HepG2 (cell line): ENCODE results near the gene TIAM1. TPM values are rescaled to one million over a fixed set of nuclear protein-coding genes. Genes with fewer than 3 reads are reported as not detected.

Experiments
- ATAC-seq: fragments of 200-7000 bp; cut with Tn5 transposase; 3 replicates; pipeline ENCODE4 v1.9.1; 2020; ENCODE audit warnings: mild to moderate bottlenecking, moderate library complexity
- BruUV-seq: library from RNA; stranded (reverse); fragments of 400-500 nt; replicated peaks from 2 replicates; lab custom pipeline; 2021; lab: Mats Ljungman, UMichigan
- CTCF ChIA-PET: fragments of 300-600 bp; formaldehyde crosslinking; extraction: SDS; loops from one replicate; lab custom pipeline; 2021; ENCODE audit warnings: low total read pairs, inconsistent platforms, low intra/inter-chr PET ratio; lab: Yijun Ruan, JAX
- POLR2A ChIA-PET: fragments of 350-600 bp; sonication (Branson Sonifier 250); formaldehyde crosslinking; loops from one replicate; lab custom pipeline; 2020; ENCODE audit warnings: antibody characterized with exemption, inconsistent platforms; lab: Yijun Ruan, JAX
- DNase-seq: peaks from one replicate; pipeline ENCODE4 v3.0.0-alpha.2; 2015; ENCODE audit warnings: low spot score
- FAIRE-seq: peaks from 3 replicates; lab custom pipeline; 2011; peaks lifted over from hg19 to GRCh38; lab: Jason Lieb, UNC
- H2AFZ ChIP-seq: one replicate; pipeline ENCODE4 v1.6.1; 2011; ENCODE audit warnings: low read length, inconsistent platforms
- H3K27ac ChIP-seq: fragments of 300-600 bp; 3 replicates; pipeline ENCODE4 v1.8.0; 2011; ENCODE audit warnings: mixed run types, mild to moderate bottlenecking, mixed read lengths, low read length, inconsistent platforms; ENCODE audit not compliant: insufficient read depth; ENCODE audit errors: extremely low read length
- H3K27me3 ChIP-seq, 2 experiments: fragments of 200-600 bp in 1 of 2; 2 replicates in 1 of 2; 3 replicates in 1 of 2; pipeline versions ENCODE4 v1.6.0 to v1.8.0; 2011; ENCODE audit warnings: low read length in 2 of 2, mild to moderate bottlenecking in 2 of 2, moderate library complexity in 2 of 2, inconsistent platforms in 1 of 2; ENCODE audit not compliant: insufficient read depth in 2 of 2, control insufficient read depth in 1 of 2
- H3K36me3 ChIP-seq, 2 experiments: fragments of 200-600 bp in 1 of 2; replicated peaks in 1 of 2; 2 replicates in 1 of 2; 3 replicates in 1 of 2; pipeline versions ENCODE4 v1.5.1 to v1.8.0; 2011; ENCODE audit warnings: low read length in 2 of 2, inconsistent platforms in 1 of 2; ENCODE audit not compliant: insufficient read depth in 2 of 2, control insufficient read depth in 1 of 2
- H3K4me1 ChIP-seq: 2 replicates; pipeline ENCODE4 v1.5.1; 2012; ENCODE audit warnings: low read length, inconsistent platforms; ENCODE audit not compliant: insufficient read depth
- H3K4me2 ChIP-seq: 2 replicates; pipeline ENCODE4 v1.6.0; 2011; ENCODE audit warnings: low read depth, low read length, inconsistent platforms
- H3K4me3 ChIP-seq, 3 experiments: fragments of 200-600 bp in 1 of 3; sonication (generic), shearing (Covaris generic) in 1 of 3; replicated peaks in 1 of 3; 2 replicates each; pipeline ENCODE4 v1.5.1; 2011 to 2016; ENCODE audit warnings: low read length in 3 of 3, inconsistent platforms in 2 of 3, low read depth in 2 of 3, mild to moderate bottlenecking in 2 of 3, control low read depth in 1 of 3, mixed read lengths in 1 of 3; ENCODE audit not compliant: insufficient read depth in 1 of 3
- H3K79me2 ChIP-seq: one replicate; pipeline ENCODE4 v1.6.1; 2011; ENCODE audit warnings: low read length, inconsistent platforms; ENCODE audit not compliant: insufficient read depth
- H3K9ac ChIP-seq: 2 replicates; pipeline ENCODE4 v1.6.0; 2011; ENCODE audit warnings: mild to moderate bottlenecking, low read depth, low read length, inconsistent platforms; ENCODE audit not compliant: insufficient read depth
- H3K9me3 ChIP-seq: 2 replicates; pipeline ENCODE4 v1.5.1; 2012; ENCODE audit warnings: mild to moderate bottlenecking, low read length
- H4K20me1 ChIP-seq: 2 replicates; pipeline ENCODE4 v1.6.0; 2011; ENCODE audit warnings: inconsistent platforms, mild to moderate bottlenecking, low read length, moderate library complexity; ENCODE audit not compliant: insufficient read depth
- CENPX ChIP-seq: sonication (generic); formaldehyde crosslinking; IDR thresholded peaks from 2 replicates; pipeline ENCODE4 v1.9.0; 2021; ENCODE audit warnings: mild to moderate bottlenecking, missing genetic modification reagents, moderate library complexity
- ISX ChIP-seq: sonication (generic); formaldehyde crosslinking; conservative IDR thresholded peaks from 2 replicates; pipeline ENCODE4 v1.5.0; 2020; ENCODE audit warnings: missing genetic modification reagents
- KAT7 ChIP-seq: IDR thresholded peaks from 2 replicates; pipeline ENCODE4 v1.6.1; 2018; ENCODE audit warnings: borderline replicate concordance, missing compliant biosample characterization
- KDM5B ChIP-seq: sonication (generic); formaldehyde crosslinking; IDR thresholded peaks from 2 replicates; pipeline ENCODE4 v1.4.0; 2020; ENCODE audit warnings: missing genetic modification reagents, mild to moderate bottlenecking, borderline replicate concordance
- MAX ChIP-seq: IDR thresholded peaks from 2 replicates; pipeline ENCODE4 v1.6.1; 2012; ENCODE audit warnings: inconsistent platforms
- MEIS1 ChIP-seq: sonication (generic); formaldehyde crosslinking; IDR thresholded peaks from 2 replicates; pipeline ENCODE4 v1.9.0; 2021; ENCODE audit warnings: mild to moderate bottlenecking, missing genetic modification reagents, moderate library complexity, borderline replicate concordance
- RCOR2 ChIP-seq: IDR thresholded peaks from 2 replicates; pipeline ENCODE4 v1.6.1; 2016; ENCODE audit warnings: missing biosample characterization, missing genetic modification reagents
- TCF7L2 ChIP-seq: IDR thresholded peaks from 2 replicates; pipeline ENCODE4 v1.6.1; 2011; ENCODE audit warnings: mild to moderate bottlenecking, low read depth, low read length, moderate library complexity
- ZNF747 ChIP-seq: sonication (generic); formaldehyde crosslinking; IDR thresholded peaks from 2 replicates; pipeline ENCODE4 v1.8.1; 2023; ENCODE audit warnings: missing genetic modification reagents, mild to moderate bottlenecking, borderline replicate concordance
- ZNF878 ChIP-seq: sonication (generic); formaldehyde crosslinking; IDR thresholded peaks from 2 replicates; pipeline ENCODE4 v1.8.1; 2023; ENCODE audit warnings: mild to moderate bottlenecking, missing genetic modification reagents, moderate library complexity
- WGBS: methylation state at CpG from one replicate; pipeline ENCODE4 v1.1.6; 2017; ENCODE audit warnings: low lambda C conversion rate; 5-methylcytosine and 5-hydroxymethylcytosine counted together
- in situ Hi-C: cut with HindIII; loops from 2 replicates; pipeline ENCODE4 v1.10.0; 2017; ENCODE audit warnings: low pct_unique_long_range_greater_than_20kb; ENCODE audit not compliant: extremely low pct_ligation_motif_present
- intact Hi-C: fragments of 100-400 bp; cut with micrococcal nuclease; formaldehyde crosslinking; loops from one replicate; pipeline ENCODE4 v1.10.0; 2022; ENCODE audit not compliant: unreplicated experiment
- polyA plus RNA-seq, 8 experiments: library from polyadenylated mRNA; depleted of rRNA in 3 of 8; stranded (reverse) in 7 of 8; unstranded in 1 of 8; fragments of >200 nt; fragmentation: Illumina TruSeq in 4 of 8; extraction: Trizol in 4 of 8; gene quantifications; 2 replicates each; pipeline versions ENCODE4 v1.2.1 to v1.2.3, GENCODE V29; 2011 to 2016; ENCODE audit warnings: low read depth in 4 of 8, missing spikeins in 1 of 8, mixed read lengths in 1 of 8; ENCODE audit not compliant: insufficient read depth in 1 of 8
- total RNA-seq, 5 experiments: library from RNA; depleted of rRNA; stranded (reverse); fragments of >200 nt; fragmentation: Illumina TruSeq; extraction: Trizol; gene quantifications; 2 replicates each; pipeline ENCODE4 v1.2.3, GENCODE V29; 2016; ENCODE audit warnings: low read depth in 1 of 5

The TIAM1 gene
- total and polyA plus RNA-seq, 2 of the 13 experiments (the other 11 are each of a cell fraction or from before 2014, with no cell fraction given) = 0.13 to 0.24 TPM

- in situ Hi-C loops = no loop called here
- CTCF ChIA-PET = no interaction called here
- ATAC-seq (no peak), DNase-seq (no peak), FAIRE-seq (no peak)
- Histone ChIP-seq H3K27me3 (peaks cover 0 to 7% of the 10 kb centered on the region in 2 experiments; a peak in 2 of 5 replicates), H3K9ac (no peak overlapping the region), H2AFZ (no peak overlapping the region), H3K4me2 (no peak overlapping the region), H3K4me3 (no peak overlapping the region), H3K79me2 (no peaks in the 10 kb centered on the region), H3K36me3 (no peaks in the 10 kb centered on the region), H3K9me3 (no peaks in the 10 kb centered on the region), H3K4me1 (no peaks in the 10 kb centered on the region), H4K20me1 (no peaks in the 10 kb centered on the region), H3K27ac (no peak overlapping the region)
- no peak for TF ChIP-seq ZNF878 (CRISPR knock-in tag)
- no peak for TF ChIP-seq TCF7L2
- TF ChIP-seq CENPX (CRISPR knock-in tag) = no peak
- no peak for TF ChIP-seq MEIS1
- TF ChIP-seq KDM5B (CRISPR knock-in tag) = no peak
- no peak for TF ChIP-seq MAX
- TF ChIP-seq ZNF747 (CRISPR knock-in tag) = no peak
- TF ChIP-seq RCOR2 (CRISPR knock-in tag) = no peak
- TF ChIP-seq ISX (CRISPR knock-in tag) = no peak
- no peak for TF ChIP-seq KAT7 (CRISPR knock-in tag)
- 48% methylated on average over 16 of the region's 25 CpGs for WGBS
- no TSS peak for BruUV-seq
- POLR2A ChIA-PET = no interaction called here
- intact Hi-C loops = no loop called here
Observed at GRCh38 chr21:31337996-31338907, 5.8 kb downstream of the TIAM1 start.
